B cell (primary cell): ENCODE data around the gene ZNF793. TPM values are rescaled to one million over a fixed set of nuclear protein-coding genes. Genes with fewer than 3 reads are reported as not detected.

Source experiments
- ATAC-seq: fragments of 200-7000 bp; cut with Tn5 transposase; one replicate; pipeline ENCODE4 v1.10.0; 2021; ENCODE audit warnings: low read depth, mild to moderate bottlenecking, moderate number of reproducible peaks, moderate library complexity
- CTCF ChIA-PET: fragments of 350-600 bp; sonication (Branson Sonifier 250); formaldehyde crosslinking; loops from one replicate; lab custom pipeline; 2021; ENCODE audit warnings: antibody characterized with exemption, inconsistent platforms; lab: Charles Lee
- POLR2A ChIA-PET: fragments of 350-600 bp; sonication (Branson Sonifier 250); formaldehyde crosslinking; loops from one replicate; lab custom pipeline; 2021; ENCODE audit warnings: antibody characterized with exemption; lab: Charles Lee
- DNase-seq: peaks from one replicate; pipeline ENCODE4 v3.0.0; 2013
- H2AFZ ChIP-seq: 2 replicates; pipeline ENCODE4 v1.6.1; 2012; ENCODE audit warnings: mild to moderate bottlenecking, low read depth, low read length; ENCODE audit not compliant: insufficient read depth, poor library complexity, severe bottlenecking
- H3K27ac ChIP-seq, 2 donors: 1 replicate in 1 of 2; 2 replicates in 1 of 2; pipeline ENCODE4 v1.5.1; 2012 to 2013; ENCODE audit warnings: low read length in 2 of 2, mild to moderate bottlenecking in 2 of 2, moderate library complexity in 1 of 2
- H3K27me3 ChIP-seq, 4 experiments: fragments of 200-600 bp in 1 of 4; sonication (generic) in 1 of 4; replicated peaks in 1 of 4; 1 replicate in 2 of 4; 2 replicates in 2 of 4; pipeline versions ENCODE4 v1.6.1 to v1.7.0; 2013 to 2016; ENCODE audit warnings: low read length in 3 of 4, mild to moderate bottlenecking in 2 of 4, mixed read lengths in 1 of 4, moderate library complexity in 1 of 4; ENCODE audit not compliant: insufficient read depth in 4 of 4, control insufficient read depth in 3 of 4; ENCODE audit errors: control extremely low read depth in 1 of 4
- H3K36me3 ChIP-seq, 2 experiments: replicated peaks in 1 of 2; 1 replicate in 1 of 2; 2 replicates in 1 of 2; pipeline versions ENCODE4 v1.6.1 to v1.7.1; 2013; ENCODE audit warnings: low read length in 1 of 2; ENCODE audit not compliant: insufficient read depth in 2 of 2, control insufficient read depth in 1 of 2; ENCODE audit errors: control extremely low read depth in 1 of 2, extremely low read depth in 1 of 2
- H3K4me1 ChIP-seq, 2 donors: fragments of 200-600 bp in 1 of 2; sonication (generic) in 1 of 2; 1 replicate in 1 of 2; 2 replicates in 1 of 2; pipeline versions ENCODE4 v1.5.1 to v1.6.1; 2013 to 2017; ENCODE audit warnings: low read length in 2 of 2; ENCODE audit not compliant: control insufficient read depth in 2 of 2, insufficient read depth in 2 of 2
- H3K4me2 ChIP-seq: replicated peaks from 2 replicates; pipeline ENCODE3; 2012; ENCODE audit warnings: mild to moderate bottlenecking, low read depth, low read length; ENCODE audit not compliant: poor library complexity, severe bottlenecking
- H3K4me3 ChIP-seq, 5 experiments: fragments of 200-600 bp in 1 of 5; sonication (generic) in 1 of 5; 1 replicate in 3 of 5; 2 replicates in 2 of 5; pipeline versions ENCODE4 v1.5.1 to v1.7.0; 2011 to 2016; ENCODE audit warnings: low read length in 4 of 5, mild to moderate bottlenecking in 4 of 5, low read depth in 2 of 5, control low read depth in 1 of 5, moderate library complexity in 1 of 5; ENCODE audit not compliant: insufficient read depth in 1 of 5; ENCODE audit errors: control extremely low read depth in 1 of 5, extremely low read depth in 1 of 5
- H3K79me2 ChIP-seq: fragments of 200-600 bp; sonication (generic); one replicate; pipeline ENCODE4 v1.6.0; 2016; ENCODE audit warnings: low read length; ENCODE audit not compliant: control insufficient read depth, insufficient read depth
- H3K9ac ChIP-seq: fragments of 200-600 bp; sonication (generic); 2 replicates; pipeline ENCODE4 v1.6.1; 2017; ENCODE audit warnings: mild to moderate bottlenecking, low read length, moderate library complexity
- H3K9me3 ChIP-seq, 3 donors: one replicate each; pipeline versions ENCODE4 v1.6.1 to v1.7.1; 2013; ENCODE audit warnings: low read length in 2 of 3; ENCODE audit not compliant: control insufficient read depth in 2 of 3, insufficient read depth in 1 of 3; ENCODE audit errors: control extremely low read depth in 1 of 3
- H4K20me1 ChIP-seq: 2 replicates; pipeline ENCODE4 v1.6.0; 2012; ENCODE audit warnings: mild to moderate bottlenecking, low read length; ENCODE audit not compliant: insufficient read depth, control insufficient read depth, poor library complexity, severe bottlenecking
- H3K27ac Mint-ChIP-seq: one replicate; pipeline ENCODE4 v1.8.0; 2021; ENCODE audit warnings: mixed read lengths
- H3K27me3 Mint-ChIP-seq: one replicate; pipeline ENCODE4 v1.8.0; 2021; ENCODE audit warnings: mixed read lengths
- H3K4me1 Mint-ChIP-seq: one replicate; pipeline ENCODE4 v1.8.0; 2021; ENCODE audit warnings: mixed read lengths
- H3K4me3 Mint-ChIP-seq: one replicate; pipeline ENCODE4 v1.8.0; 2021; ENCODE audit warnings: mixed read lengths
- H3K9me3 Mint-ChIP-seq: one replicate; pipeline ENCODE4 v1.8.0; 2022; ENCODE audit warnings: mixed read lengths; ENCODE audit not compliant: insufficient read depth
- CTCF ChIP-seq: fragments of 200-600 bp; IDR thresholded peaks from one replicate; pipeline ENCODE4 v1.8.0; 2022; ENCODE audit warnings: antibody characterized with exemption, mild to moderate bottlenecking
- EZH2 ChIP-seq: IDR thresholded peaks from 2 replicates; pipeline ENCODE4 v1.6.1; 2012; ENCODE audit warnings: borderline replicate concordance, low read depth, mild to moderate bottlenecking, moderate library complexity, low read length; ENCODE audit not compliant: insufficient read depth, poor library complexity, severe bottlenecking
- WGBS: methylation state at CpG from one replicate; pipeline ENCODE4 v1.1.5; 2013; ENCODE audit warnings: missing lambda C conversion rate; ENCODE audit not compliant: insufficient coverage; 5-methylcytosine and 5-hydroxymethylcytosine counted together
- intact Hi-C: fragments of 100-400 bp; cut with micrococcal nuclease; formaldehyde crosslinking; loops from one replicate; pipeline ENCODE4 v1.10.0; 2022
- polyA plus RNA-seq: library from polyadenylated mRNA; depleted of rRNA; stranded (reverse); fragments of >200 nt; gene quantifications from 2 replicates; pipeline ENCODE4 v1.2.3, GENCODE V29; 2012
- total RNA-seq, 2 donors: library from RNA; stranded (reverse); fragments of 120-200 nt in 1 of 2; gene quantifications; 1 replicate in 1 of 2; 2 replicates in 1 of 2; pipeline versions ENCODE4 v1.2.3 to v1.2.4, GENCODE V29; 2013 to 2022

ZNF793 gene
- total and polyA plus RNA-seq, 2 donors (not counting 1 experiment from before 2014, with no cell fraction given), result 4.1 to 12.7 TPM

- Mint-ChIP-seq H3K4me3 (no peak overlapping the region), H3K9me3 (peaks cover 9% of the 10 kb centered on the region), H3K4me1 (no peaks in the 10 kb centered on the region), H3K27ac (no peak overlapping the region), H3K27me3 (no peaks in the 10 kb centered on the region)
- no peaks in the 10 kb centered on the region for H3K79me2 ChIP-seq
- CTCF ChIA-PET, result no interaction called here
- POLR2A ChIA-PET, result no interaction called here
- peaks cover 6 to 8% of the 10 kb centered on the region in 2 experiments for H3K36me3 ChIP-seq
- no peak overlapping the region for H3K9ac ChIP-seq
- peaks cover 6 to 8% of the 10 kb centered on the region in 2 donors for H3K4me1 ChIP-seq
- H3K9me3 ChIP-seq, result peaks cover 0 to 14% (median 11%) of the 10 kb centered on the region in 3 donors
- H3K4me2 ChIP-seq, result no peak overlapping the region
- H3K4me3 ChIP-seq, result no peak overlapping the region
- DNase-seq (no peak), ATAC-seq (no peak)
- no peak overlapping the region for H3K27ac ChIP-seq
- WGBS, result no CpG with 5 or more reads among the region's 3 CpGs
- no peaks in the 10 kb centered on the region for H4K20me1 ChIP-seq
- intact Hi-C loops, result no loop called here
- no peak overlapping the region for H2AFZ ChIP-seq
- no peaks in the 10 kb centered on the region for H3K27me3 ChIP-seq
- no peak for TF ChIP-seq EZH2
- TF ChIP-seq CTCF, result no peak
These were observed 4.4 kb downstream of the ZNF793 start for GRCh38 chr19:37511186-37511585.

GRCh38 chr19:37511821-37512220, 5.1 kb downstream of the ZNF793 start:
- H3K27ac Mint-ChIP-seq, result no peak overlapping the region
- ATAC-seq (no peak), DNase-seq (no peak)
- no peak overlapping the region for H3K4me2 ChIP-seq
- H3K27ac ChIP-seq, result no peak overlapping the region
- ChIA-PET CTCF (interaction anchor here (0.6 kb wide), 1 partner anchor 40 kb away, joined by 3 read pairs; no protein-coding TSS in a partner anchor), POLR2A (no interaction called here)
- no peak overlapping the region for H3K9ac ChIP-seq
- peaks cover 0 to 16% (median 11%) of the 10 kb centered on the region in 3 donors for H3K9me3 ChIP-seq
- H3K9me3 Mint-ChIP-seq, result peaks cover 9% of the 10 kb centered on the region
- intact Hi-C loops, result no loop called here
- no peak overlapping the region for H3K4me3 Mint-ChIP-seq
- H3K27me3 ChIP-seq, result no peaks in the 10 kb centered on the region
- H3K36me3 ChIP-seq, result peaks cover 7 to 8% of the 10 kb centered on the region in 2 experiments
- TF ChIP-seq CTCF (no peak), EZH2 (no peak)
- H4K20me1 ChIP-seq, result no peaks in the 10 kb centered on the region
- H3K4me1 Mint-ChIP-seq, result no peaks in the 10 kb centered on the region
- 90% methylated on average over 2 of the region's 3 CpGs for WGBS
- H3K27me3 Mint-ChIP-seq, result no peaks in the 10 kb centered on the region
- no peak overlapping the region for H2AFZ ChIP-seq
- H3K4me3 ChIP-seq, result no peak overlapping the region
- H3K79me2 ChIP-seq, result no peaks in the 10 kb centered on the region
- H3K4me1 ChIP-seq, result peaks cover 6 to 8% of the 10 kb centered on the region in 2 donors
